ENCODE data around the gene MSANTD2. TPM values are rescaled to one million over a fixed set of nuclear protein-coding genes. Genes with fewer than 3 reads are reported as not detected.

MSANTD2 gene
- total RNA-seq, 1 experiment from 2014 or later, result 15.3 TPM

- Mint-ChIP-seq H3K36me3 (ENCODE audit: insufficient read depth, unreplicated experiment) (no peaks in the 10 kb centered on the region), H3K4me3 (ENCODE audit: unreplicated experiment) (no peak overlapping the region), H3K9me3 (ENCODE audit: unreplicated experiment) (no peaks in the 10 kb centered on the region), H3K27me3 (ENCODE audit: insufficient read depth, unreplicated experiment) (no peaks in the 10 kb centered on the region), H3K4me1 (ENCODE audit: insufficient read depth, unreplicated experiment) (peaks cover 25% of the 10 kb centered on the region), H3K27ac (ENCODE audit: low read depth, unreplicated experiment) (no peak overlapping the region)
- intact Hi-C loops (cut with micrococcal nuclease), result loop anchor here (1.0 to 10.0 kb wide), 3 partner anchors 31 to 124 kb away; partner anchors contain the start of gene ESAM
- no TSS peak for BruUV-seq (replicated peaks)
- ChIA-PET POLR2A (interaction anchor here (0.7 to 1.5 kb wide), 7 partner anchors 20 to 131 kb away, joined by 3 to 7 read pairs (median 3); partner anchors contain the start of genes SIAE and SPA17), CTCF (interaction anchor here (0.6 to 16.8 kb wide), 36 partner anchors 8 to 843 kb away, joined by 3 to 201 read pairs (median 6); partner anchors contain the start of genes SIAE, SPA17 and TBRG1)
- TF ChIP-seq, protein P1, sequence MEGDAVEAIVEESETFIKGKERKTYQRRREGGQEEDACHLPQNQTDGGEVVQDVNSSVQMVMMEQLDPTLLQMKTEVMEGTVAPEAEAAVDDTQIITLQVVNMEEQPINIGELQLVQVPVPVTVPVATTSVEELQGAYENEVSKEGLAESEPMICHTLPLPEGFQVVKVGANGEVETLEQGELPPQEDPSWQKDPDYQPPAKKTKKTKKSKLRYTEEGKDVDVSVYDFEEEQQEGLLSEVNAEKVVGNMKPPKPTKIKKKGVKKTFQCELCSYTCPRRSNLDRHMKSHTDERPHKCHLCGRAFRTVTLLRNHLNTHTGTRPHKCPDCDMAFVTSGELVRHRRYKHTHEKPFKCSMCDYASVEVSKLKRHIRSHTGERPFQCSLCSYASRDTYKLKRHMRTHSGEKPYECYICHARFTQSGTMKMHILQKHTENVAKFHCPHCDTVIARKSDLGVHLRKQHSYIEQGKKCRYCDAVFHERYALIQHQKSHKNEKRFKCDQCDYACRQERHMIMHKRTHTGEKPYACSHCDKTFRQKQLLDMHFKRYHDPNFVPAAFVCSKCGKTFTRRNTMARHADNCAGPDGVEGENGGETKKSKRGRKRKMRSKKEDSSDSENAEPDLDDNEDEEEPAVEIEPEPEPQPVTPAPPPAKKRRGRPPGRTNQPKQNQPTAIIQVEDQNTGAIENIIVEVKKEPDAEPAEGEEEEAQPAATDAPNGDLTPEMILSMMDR (IDR thresholded peaks at IDR 0.05; ENCODE audit: unreplicated experiment), result peak; percentile 60
- peak; percentile 73 for DNase-seq (ENCODE audit: unreplicated experiment)
Observed at GRCh38 chr11:124793466-124794278, 6.5 kb downstream of the MSANTD2 start.

DNA sequence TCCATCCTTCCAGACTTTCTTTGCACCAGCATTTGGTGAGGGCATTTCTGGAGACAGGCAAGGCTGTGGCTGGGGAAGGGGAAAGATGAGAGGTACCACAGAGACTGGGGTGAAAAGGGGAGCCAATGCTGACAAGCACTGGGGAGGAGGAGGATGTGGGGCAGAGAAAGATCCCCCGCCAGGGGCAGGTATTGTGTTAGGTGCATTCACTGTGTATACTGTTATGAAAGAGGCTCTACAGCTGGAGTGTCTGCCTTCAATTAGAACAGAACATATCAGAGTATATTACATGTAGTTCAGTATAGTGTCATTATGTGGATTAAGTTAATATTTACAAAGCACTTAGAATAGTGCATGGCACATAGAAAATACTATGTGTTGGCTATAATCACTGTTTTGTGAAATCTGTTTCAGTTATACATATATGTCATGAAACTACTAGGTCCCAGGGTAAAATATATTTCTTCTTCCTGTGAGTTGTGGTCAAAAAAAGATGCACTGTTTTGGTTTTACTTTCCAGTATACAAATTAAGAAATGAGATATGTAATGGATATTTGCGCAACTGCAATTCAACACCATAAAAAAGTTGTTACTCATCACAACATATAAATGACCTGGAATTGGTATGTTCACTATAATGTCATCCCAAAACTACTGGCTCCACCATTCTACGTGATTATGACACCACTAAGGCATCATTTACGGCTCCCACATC lies 8.4 kb downstream of the MSANTD2 start:
- DNase-seq (ENCODE audit: unreplicated experiment), result peak; percentile 41

GRCh38 chr11:124788521-124788920 lies 11.7 kb downstream of the MSANTD2 start:
- POLR2A ChIA-PET, result interaction anchor here (0.6 to 1.5 kb wide), 3 partner anchors 10 to 17 kb away, joined by 3 to 9 read pairs (median 6); no protein-coding TSS in a partner anchor
- peaks cover 16% of the 10 kb centered on the region for H3K4me1 Mint-ChIP-seq (ENCODE audit: insufficient read depth, unreplicated experiment)
- CTCF ChIA-PET, result interaction anchor here (0.6 to 1.1 kb wide), 2 partner anchors 25 to 120 kb away, joined by 3 to 5 read pairs; no protein-coding TSS in a partner anchor
- H3K27ac Mint-ChIP-seq (ENCODE audit: low read depth, unreplicated experiment), result no peak overlapping the region
- H3K36me3 Mint-ChIP-seq (ENCODE audit: insufficient read depth, unreplicated experiment), result no peaks in the 10 kb centered on the region
- no peak for DNase-seq (ENCODE audit: unreplicated experiment)
- TF ChIP-seq, protein P1 (IDR thresholded peaks at IDR 0.05; ENCODE audit: unreplicated experiment), result no peak
- no TSS peak for BruUV-seq (replicated peaks)
- intact Hi-C loops (cut with micrococcal nuclease), result no loop called here
- H3K27me3 Mint-ChIP-seq (ENCODE audit: insufficient read depth, unreplicated experiment), result no peaks in the 10 kb centered on the region
- H3K4me3 Mint-ChIP-seq (ENCODE audit: unreplicated experiment), result no peak overlapping the region
- no peaks in the 10 kb centered on the region for H3K9me3 Mint-ChIP-seq (ENCODE audit: unreplicated experiment)

More for the DNA sequence above, 8.4 kb downstream of the MSANTD2 start:
- ChIA-PET POLR2A (no interaction called here), CTCF (interaction anchor here (0.6 to 16.8 kb wide), 12 partner anchors 10 to 1332 kb away, joined by 3 to 201 read pairs (median 5); no protein-coding TSS in a partner anchor)
- intact Hi-C loops (cut with micrococcal nuclease), result loop anchor here (2.0 to 10.0 kb wide), 2 partner anchors 29 to 47 kb away; partner anchors contain the start of gene ESAM
- TF ChIP-seq, protein P1 (IDR thresholded peaks at IDR 0.05; ENCODE audit: unreplicated experiment), result no peak
- no TSS peak for BruUV-seq (replicated peaks)
- no peaks in the 10 kb centered on the region for H3K9me3 Mint-ChIP-seq (ENCODE audit: unreplicated experiment)
- no peak overlapping the region for H3K4me3 Mint-ChIP-seq (ENCODE audit: unreplicated experiment)
- peaks cover 16% of the 10 kb centered on the region for H3K4me1 Mint-ChIP-seq (ENCODE audit: insufficient read depth, unreplicated experiment)
- no peaks in the 10 kb centered on the region for H3K27me3 Mint-ChIP-seq (ENCODE audit: insufficient read depth, unreplicated experiment)
- H3K36me3 Mint-ChIP-seq (ENCODE audit: insufficient read depth, unreplicated experiment), result no peaks in the 10 kb centered on the region
- H3K27ac Mint-ChIP-seq (ENCODE audit: low read depth, unreplicated experiment), result no peak overlapping the region
